ENCODE results near the gene DTNA.

DTNA gene

GRCh38 chr18:34870555-34871310 is 160.6 kb downstream of the DTNA start:
- H2BK5ac ChIP-seq (ENCODE audit: low read depth, low read length, poor library complexity, severe bottlenecking) = no peak overlapping the region
- H3K4ac ChIP-seq (ENCODE audit: low read depth in 1 of 2, low read length in 2 of 2) = no peak overlapping the region
- no peak overlapping the region for H3K18ac ChIP-seq (ENCODE audit: low read depth in 1 of 2, low read length in 2 of 2)
- no peak overlapping the region for H4K91ac ChIP-seq (ENCODE audit: low read length)
- H2BK12ac ChIP-seq (ENCODE audit: low read length in 2 of 2) = no peak overlapping the region
- H2BK15ac ChIP-seq (ENCODE audit: low read depth, poor library complexity, severe bottlenecking) = no peak overlapping the region
- no peak overlapping the region for H3K23ac ChIP-seq (ENCODE audit: low read length in 2 of 2)
- WGBS = 86% methylated on average over 4 of the region's 5 CpGs
- no peaks in the 10 kb centered on the region for H3K27me3 ChIP-seq (ENCODE audit: control insufficient read depth in 1 of 2, insufficient read depth in 1 of 2, low read length in 2 of 2)
- H3K9me3 ChIP-seq (ENCODE audit: control insufficient read depth, low read length) = no peaks in the 10 kb centered on the region
- no peak overlapping the region for H3K14ac ChIP-seq (ENCODE audit: low read length in 2 of 2)
- peak overlapping the region; percentile 0 for H3K27ac ChIP-seq (ENCODE audit: low read length, poor library complexity, severe bottlenecking)
- H2AK5ac ChIP-seq (ENCODE audit: low read length, severe bottlenecking) = no peak overlapping the region
- H3K4me2 ChIP-seq (ENCODE audit: low read length, poor library complexity, severe bottlenecking) = no peak overlapping the region
- peak overlapping the region; percentile 2 for H4K8ac ChIP-seq (ENCODE audit: low read length)
- H3K4me3 ChIP-seq (ENCODE audit: insufficient read depth in 1 of 2, low read depth in 1 of 2, low read length in 2 of 2) = no peak overlapping the region
- no peak overlapping the region for H3K9ac ChIP-seq (ENCODE audit: low read length)
- H2BK120ac ChIP-seq (ENCODE audit: low read depth, low read length) = no peak overlapping the region
- DNase-seq = no peak
- H2AFZ ChIP-seq (ENCODE audit: low read depth, low read length) = no peak overlapping the region
- no peaks in the 10 kb centered on the region for H3K79me1 ChIP-seq (replicated peaks; ENCODE audit: low read length, poor library complexity, severe bottlenecking)
- H3K36me3 ChIP-seq (ENCODE audit: control insufficient read depth in 1 of 2, insufficient read depth in 2 of 2, low read depth in 1 of 2, low read length in 2 of 2) = peaks cover 0 to 54% of the 10 kb centered on the region in 2 experiments
- peaks cover 7% of the 10 kb centered on the region for H3K4me1 ChIP-seq (ENCODE audit: control insufficient read depth, insufficient read depth, low read depth, low read length)

GRCh38 chr18:34871435-34871834 is 161.3 kb downstream of the DTNA start:
- Histone ChIP-seq H2BK120ac (ENCODE audit: low read depth, low read length) (no peak overlapping the region), H3K14ac (ENCODE audit: low read length in 2 of 2) (peak overlapping the region in 1 of 2 experiments; percentile 44), H2AK5ac (ENCODE audit: low read length, severe bottlenecking) (no peak overlapping the region), H2BK12ac (ENCODE audit: low read length in 2 of 2) (no peak overlapping the region), H3K9me3 (ENCODE audit: control insufficient read depth, low read length) (no peaks in the 10 kb centered on the region), H3K4me2 (ENCODE audit: low read length, poor library complexity, severe bottlenecking) (no peak overlapping the region), H3K18ac (ENCODE audit: low read depth in 1 of 2, low read length in 2 of 2) (peak overlapping the region in 1 of 2 experiments; percentile 25), H2BK15ac (ENCODE audit: low read depth, poor library complexity, severe bottlenecking) (no peak overlapping the region), H3K4ac (ENCODE audit: low read depth in 1 of 2, low read length in 2 of 2) (no peak overlapping the region), H4K91ac (ENCODE audit: low read length) (no peak overlapping the region), H3K4me1 (ENCODE audit: control insufficient read depth, insufficient read depth, low read depth, low read length) (peaks cover 7% of the 10 kb centered on the region), H3K9ac (ENCODE audit: low read length) (no peak overlapping the region), H3K27ac (ENCODE audit: low read length, poor library complexity, severe bottlenecking) (no peak overlapping the region), H2BK5ac (ENCODE audit: low read depth, low read length, poor library complexity, severe bottlenecking) (no peak overlapping the region), H3K36me3 (ENCODE audit: control insufficient read depth in 1 of 2, insufficient read depth in 2 of 2, low read depth in 1 of 2, low read length in 2 of 2) (peaks cover 0 to 51% of the 10 kb centered on the region in 2 experiments), H4K8ac (ENCODE audit: low read length) (peak overlapping the region; percentile 45), H3K23ac (ENCODE audit: low read length in 2 of 2) (no peak overlapping the region), H3K27me3 (ENCODE audit: control insufficient read depth in 1 of 2, insufficient read depth in 1 of 2, low read length in 2 of 2) (no peaks in the 10 kb centered on the region), H2AFZ (ENCODE audit: low read depth, low read length) (no peak overlapping the region), H3K79me1 (replicated peaks; ENCODE audit: low read length, poor library complexity, severe bottlenecking) (no peaks in the 10 kb centered on the region), H3K4me3 (ENCODE audit: insufficient read depth in 1 of 2, low read depth in 1 of 2, low read length in 2 of 2) (no peak overlapping the region)
- 77% methylated on average over 2 of the region's 2 CpGs for WGBS
- peak; percentile 12 for DNase-seq

- Histone ChIP-seq H3K36me3 (ENCODE audit: control insufficient read depth in 1 of 2, insufficient read depth in 2 of 2, low read depth in 1 of 2, low read length in 2 of 2) (peaks cover 0 to 52% of the 10 kb centered on the region in 2 experiments), H3K14ac (ENCODE audit: low read length in 2 of 2) (no peak overlapping the region), H3K4ac (ENCODE audit: low read depth in 1 of 2, low read length in 2 of 2) (no peak overlapping the region), H3K27ac (ENCODE audit: low read length, poor library complexity, severe bottlenecking) (no peak overlapping the region), H2AK5ac (ENCODE audit: low read length, severe bottlenecking) (no peak overlapping the region), H2BK15ac (ENCODE audit: low read depth, poor library complexity, severe bottlenecking) (no peak overlapping the region), H2BK5ac (ENCODE audit: low read depth, low read length, poor library complexity, severe bottlenecking) (no peak overlapping the region), H3K4me1 (ENCODE audit: control insufficient read depth, insufficient read depth, low read depth, low read length) (peaks cover 7% of the 10 kb centered on the region), H4K8ac (ENCODE audit: low read length) (no peak overlapping the region), H3K23ac (ENCODE audit: low read length in 2 of 2) (no peak overlapping the region), H4K91ac (ENCODE audit: low read length) (no peak overlapping the region), H3K4me3 (ENCODE audit: insufficient read depth in 1 of 2, low read depth in 1 of 2, low read length in 2 of 2) (no peak overlapping the region), H3K9ac (ENCODE audit: low read length) (no peak overlapping the region), H2BK12ac (ENCODE audit: low read length in 2 of 2) (no peak overlapping the region), H2AFZ (ENCODE audit: low read depth, low read length) (no peak overlapping the region), H3K27me3 (ENCODE audit: control insufficient read depth in 1 of 2, insufficient read depth in 1 of 2, low read length in 2 of 2) (no peaks in the 10 kb centered on the region), H3K79me1 (replicated peaks; ENCODE audit: low read length, poor library complexity, severe bottlenecking) (no peaks in the 10 kb centered on the region), H3K4me2 (ENCODE audit: low read length, poor library complexity, severe bottlenecking) (no peak overlapping the region), H2BK120ac (ENCODE audit: low read depth, low read length) (no peak overlapping the region), H3K9me3 (ENCODE audit: control insufficient read depth, low read length) (no peaks in the 10 kb centered on the region), H3K18ac (ENCODE audit: low read depth in 1 of 2, low read length in 2 of 2) (no peak overlapping the region)
- DNase-seq = no peak
- WGBS = 100% methylated on average over 1 of the region's 1 CpG
Measured at GRCh38 chr18:34872066-34872465, 162.0 kb downstream of the DTNA start.

- Histone ChIP-seq H2BK120ac (ENCODE audit: low read depth, low read length) (no peak overlapping the region), H2BK15ac (ENCODE audit: low read depth, poor library complexity, severe bottlenecking) (no peak overlapping the region), H3K9me3 (ENCODE audit: control insufficient read depth, low read length) (no peaks in the 10 kb centered on the region), H3K18ac (ENCODE audit: low read depth in 1 of 2, low read length in 2 of 2) (no peak overlapping the region), H3K4me2 (ENCODE audit: low read length, poor library complexity, severe bottlenecking) (no peak overlapping the region), H2BK5ac (ENCODE audit: low read depth, low read length, poor library complexity, severe bottlenecking) (no peak overlapping the region), H2BK12ac (ENCODE audit: low read length in 2 of 2) (no peak overlapping the region), H3K4ac (ENCODE audit: low read depth in 1 of 2, low read length in 2 of 2) (no peak overlapping the region), H3K9ac (ENCODE audit: low read length) (no peak overlapping the region), H4K8ac (ENCODE audit: low read length) (no peak overlapping the region), H3K27ac (ENCODE audit: low read length, poor library complexity, severe bottlenecking) (no peak overlapping the region), H2AFZ (ENCODE audit: low read depth, low read length) (no peak overlapping the region), H3K4me1 (ENCODE audit: control insufficient read depth, insufficient read depth, low read depth, low read length) (peaks cover 7% of the 10 kb centered on the region), H2AK5ac (ENCODE audit: low read length, severe bottlenecking) (no peak overlapping the region), H3K4me3 (ENCODE audit: insufficient read depth in 1 of 2, low read depth in 1 of 2, low read length in 2 of 2) (no peak overlapping the region), H3K23ac (ENCODE audit: low read length in 2 of 2) (no peak overlapping the region), H3K79me1 (replicated peaks; ENCODE audit: low read length, poor library complexity, severe bottlenecking) (no peaks in the 10 kb centered on the region), H3K14ac (ENCODE audit: low read length in 2 of 2) (no peak overlapping the region), H3K36me3 (ENCODE audit: control insufficient read depth in 1 of 2, insufficient read depth in 2 of 2, low read depth in 1 of 2, low read length in 2 of 2) (peaks cover 0 to 67% of the 10 kb centered on the region in 2 experiments), H3K27me3 (ENCODE audit: control insufficient read depth in 1 of 2, insufficient read depth in 1 of 2, low read length in 2 of 2) (no peaks in the 10 kb centered on the region), H4K91ac (ENCODE audit: low read length) (no peak overlapping the region)
- DNase-seq = no peak
- 100% methylated on average over 2 of the region's 2 CpGs for WGBS
Measured at GRCh38 chr18:34873986-34874580, 164.0 kb downstream of the DTNA start.
